SKM-1 (cell line): ENCODE results near the gene S100P.
"Not testable (repeated sequence)": the region's sequence is repeated elsewhere in the genome, so short reads cannot be mapped to it uniquely, and the experiment has no call there.

Experiments used
- DNase-seq: peaks from one replicate; lab custom pipeline; 2025; ENCODE audit not compliant: unreplicated experiment; lab: John Stamatoyannopoulos, UW

Gene S100P

DNA sequence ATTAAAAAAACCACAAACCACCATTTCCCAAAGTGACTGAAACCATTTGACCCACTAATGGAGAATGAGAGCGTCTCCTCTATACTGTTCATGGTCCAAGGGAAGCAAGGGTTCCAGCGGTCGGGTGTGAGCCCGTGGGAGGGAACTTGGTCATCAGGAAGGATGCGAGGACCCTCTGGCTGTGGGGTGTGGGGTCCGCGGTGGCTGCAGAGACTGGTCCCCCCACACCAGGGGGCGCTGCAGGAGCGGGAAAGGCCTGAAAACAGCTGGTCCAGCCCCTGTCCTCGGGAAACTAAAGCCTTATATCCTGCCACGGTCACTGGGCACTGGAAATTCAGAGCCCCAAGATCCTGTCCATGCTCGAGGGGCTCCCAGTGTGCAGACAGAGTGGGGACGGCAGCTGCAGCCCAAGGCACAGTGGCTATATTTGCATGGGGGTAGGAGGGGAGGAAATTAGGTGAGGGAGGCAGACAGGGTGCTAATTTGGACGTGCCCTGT is 26.6 kb downstream of the S100P start:
- peak; percentile 57 for DNase-seq

GRCh38 chr4:6721121-6721520 is 27.4 kb downstream of the S100P start:
- DNase-seq = no peak

GRCh38 chr4:6722891-6723290 is 29.2 kb downstream of the S100P start:
- DNase-seq = no peak

DNA sequence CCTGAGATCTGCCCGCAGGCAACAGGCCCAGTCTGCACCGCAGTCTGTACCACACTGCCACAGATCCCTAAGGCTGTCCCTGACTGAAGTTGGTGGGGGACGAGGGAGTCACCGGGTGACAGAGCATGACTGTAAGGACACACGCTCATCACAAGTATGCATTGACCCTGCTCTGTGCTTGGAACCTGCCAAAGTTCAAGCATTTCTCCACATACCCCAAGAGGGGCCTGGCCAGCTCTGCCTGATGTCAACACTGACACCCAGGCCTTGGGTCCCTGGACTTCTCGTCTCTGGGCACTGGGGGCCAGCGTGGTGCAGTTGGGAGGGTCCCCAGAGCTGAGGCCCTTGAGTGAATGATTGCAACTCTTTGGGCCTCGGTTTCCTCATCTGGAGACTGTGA is 30.2 kb downstream of the S100P start:
- DNase-seq = no peak

DNA sequence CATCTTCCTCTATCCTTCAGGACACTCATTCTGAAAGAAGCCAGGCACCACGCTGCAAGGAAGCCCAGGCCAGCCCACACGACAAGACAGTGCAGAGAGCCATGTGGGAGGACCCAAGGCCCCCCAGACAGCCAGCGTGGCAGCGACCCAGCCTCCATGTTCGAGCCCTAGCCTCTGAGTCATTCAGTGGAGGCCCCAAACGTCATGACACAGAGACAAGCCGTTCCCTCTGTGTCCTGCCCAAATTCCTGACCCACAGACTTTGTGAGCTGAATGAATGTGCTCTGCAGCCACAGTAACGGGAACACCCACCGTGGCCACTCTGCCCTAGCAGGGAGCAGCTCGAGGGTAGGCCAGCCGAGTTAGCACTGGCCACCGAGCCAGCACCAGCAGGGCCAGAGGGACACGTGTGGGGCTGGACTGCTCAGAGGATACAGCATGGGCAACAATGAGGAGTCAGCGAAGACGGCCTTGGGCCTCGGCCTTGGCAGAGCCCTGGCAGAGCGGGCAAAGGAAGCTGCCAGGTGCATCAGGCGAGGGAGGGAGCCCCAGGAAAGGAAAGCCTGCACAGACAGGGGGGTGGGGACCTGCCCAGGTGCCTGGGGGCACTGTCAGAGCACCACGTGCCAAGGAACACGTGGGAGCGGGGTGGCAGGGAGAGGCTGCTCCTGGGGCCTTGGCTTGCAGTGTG is 30.9 kb downstream of the S100P start:
- no peak for DNase-seq

- not testable (repeated sequence) for DNase-seq
Observed at GRCh38 chr4:6725427-6725961, 31.8 kb downstream of the S100P start.

GRCh38 chr4:6727081-6727942 is 33.6 kb downstream of the S100P start:
- DNase-seq = no peak

GRCh38 chr4:6727943-6728250 is 34.2 kb downstream of the S100P start:
- DNase-seq = no peak

- DNase-seq = no peak
Observed at GRCh38 chr4:6728320-6729029, 34.8 kb downstream of the S100P start.

GRCh38 chr4:6730603-6731317 is 37.1 kb downstream of the S100P start:
- no peak for DNase-seq

GRCh38 chr4:6731318-6731675 is 37.6 kb downstream of the S100P start:
- no peak for DNase-seq

GRCh38 chr4:6731780-6732179 is 38.1 kb downstream of the S100P start:
- DNase-seq = no peak

DNA sequence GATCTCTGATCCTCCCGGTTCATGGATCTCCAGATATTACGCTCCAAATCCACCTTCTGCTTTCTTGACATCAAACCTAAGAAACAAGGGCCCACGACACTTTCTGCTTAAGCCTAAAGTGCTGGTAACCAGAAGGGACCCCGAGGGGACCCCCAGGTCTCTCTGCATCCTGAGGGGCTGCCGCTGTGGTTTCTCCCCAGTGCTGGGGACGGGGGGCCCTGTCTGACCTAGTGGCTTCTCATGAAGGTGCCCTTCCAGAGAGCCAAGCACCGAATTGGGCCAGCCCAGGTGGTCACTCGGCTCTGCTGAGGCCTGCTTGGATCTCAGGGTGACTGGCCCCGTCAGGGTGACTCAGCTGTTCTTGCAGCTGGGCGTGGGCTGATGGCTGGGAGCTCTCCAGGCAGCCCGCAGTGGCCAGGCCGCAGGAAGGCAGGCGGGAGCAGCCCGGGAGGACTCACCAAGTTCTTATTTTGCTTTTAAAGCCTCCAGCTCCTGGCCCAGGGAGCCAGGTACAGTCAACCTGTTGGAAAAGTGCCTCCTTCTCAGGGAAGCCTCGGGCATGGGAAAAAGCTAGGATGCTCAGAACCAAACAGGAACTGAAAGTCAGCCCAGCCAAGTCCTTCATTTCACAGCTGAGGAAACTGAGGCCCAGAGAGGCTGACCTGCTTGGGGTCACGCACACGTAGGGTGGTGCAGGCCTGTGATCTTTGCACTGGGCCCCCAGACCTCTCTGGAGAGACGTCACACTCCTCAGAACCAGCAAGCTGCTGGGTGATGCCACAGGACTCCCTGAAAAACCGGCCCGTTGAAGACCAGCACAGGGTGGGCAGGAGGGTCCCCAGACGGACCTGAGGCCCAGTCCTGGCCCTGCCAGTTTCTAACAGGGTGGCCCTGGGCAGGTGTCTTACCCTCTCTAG is 39.0 kb downstream of the S100P start:
- no peak for DNase-seq

- DNase-seq = no peak
Observed at GRCh38 chr4:6733358-6734164, 39.9 kb downstream of the S100P start.

GRCh38 chr4:6734165-6734786 is 40.6 kb downstream of the S100P start:
- no peak for DNase-seq

DNA sequence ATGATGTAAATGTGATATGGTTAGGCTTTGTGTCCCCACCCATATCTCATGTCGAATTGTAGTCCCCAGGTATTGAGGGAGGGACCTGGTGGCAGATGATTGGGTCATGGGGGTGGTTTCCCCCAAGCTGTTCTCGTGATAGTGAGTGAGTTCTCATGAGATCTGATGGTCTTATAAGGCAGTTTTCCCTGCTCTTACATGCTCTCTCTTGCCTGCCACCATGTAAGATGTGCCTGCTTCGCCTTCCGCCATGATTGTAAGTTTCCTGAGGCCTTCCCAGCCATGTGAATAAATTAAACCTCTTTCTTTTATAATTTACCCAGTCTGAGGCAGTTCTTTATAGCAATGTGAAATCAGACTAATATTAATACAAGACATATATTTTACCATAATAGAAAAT is 46.2 kb downstream of the S100P start:
- DNase-seq = no peak

DNA sequence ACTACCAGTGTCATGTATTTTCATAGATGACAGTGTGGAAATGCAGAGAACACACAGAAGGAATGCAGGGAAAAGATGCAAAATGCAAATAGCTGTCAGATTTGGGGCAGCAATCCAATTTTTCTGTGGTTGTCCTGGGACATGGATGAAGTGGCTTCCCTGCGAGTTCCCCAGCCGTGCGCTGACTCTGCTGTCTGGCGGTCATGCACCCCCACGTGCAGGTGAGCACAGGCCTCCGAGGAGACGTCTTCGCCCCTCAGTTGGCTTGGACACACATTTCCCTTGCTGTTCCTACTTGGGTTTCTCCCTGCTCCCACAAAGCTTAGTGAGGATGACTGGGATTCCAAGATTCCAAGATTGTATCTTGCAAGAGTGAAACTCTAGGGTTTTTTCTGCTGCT is 46.7 kb downstream of the S100P start:
- DNase-seq = no peak

DNA sequence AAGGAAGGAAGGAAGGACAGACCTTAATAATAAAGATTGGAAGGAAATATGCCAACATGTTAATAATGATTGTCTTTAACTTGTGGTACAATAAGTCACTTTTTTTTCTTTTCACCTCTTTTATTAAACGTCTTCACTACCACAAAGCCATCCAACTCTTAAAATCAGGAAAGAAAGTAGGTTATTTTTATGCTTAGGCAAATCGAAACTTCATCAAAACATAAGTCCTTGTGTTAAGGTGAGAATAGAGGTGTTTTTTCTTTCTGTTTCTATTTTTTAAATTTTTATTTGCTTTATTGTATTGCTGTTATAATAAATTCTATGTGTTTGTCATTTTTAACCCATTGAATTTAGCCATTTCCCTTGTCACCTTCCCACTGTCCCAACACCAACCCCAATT is 48.8 kb downstream of the S100P start:
- no peak for DNase-seq

GRCh38 chr4:6742989-6743388 is 49.3 kb downstream of the S100P start:
- DNase-seq = no peak
